ENCODE measurements around the gene NFIA.

The NFIA gene

DNA sequence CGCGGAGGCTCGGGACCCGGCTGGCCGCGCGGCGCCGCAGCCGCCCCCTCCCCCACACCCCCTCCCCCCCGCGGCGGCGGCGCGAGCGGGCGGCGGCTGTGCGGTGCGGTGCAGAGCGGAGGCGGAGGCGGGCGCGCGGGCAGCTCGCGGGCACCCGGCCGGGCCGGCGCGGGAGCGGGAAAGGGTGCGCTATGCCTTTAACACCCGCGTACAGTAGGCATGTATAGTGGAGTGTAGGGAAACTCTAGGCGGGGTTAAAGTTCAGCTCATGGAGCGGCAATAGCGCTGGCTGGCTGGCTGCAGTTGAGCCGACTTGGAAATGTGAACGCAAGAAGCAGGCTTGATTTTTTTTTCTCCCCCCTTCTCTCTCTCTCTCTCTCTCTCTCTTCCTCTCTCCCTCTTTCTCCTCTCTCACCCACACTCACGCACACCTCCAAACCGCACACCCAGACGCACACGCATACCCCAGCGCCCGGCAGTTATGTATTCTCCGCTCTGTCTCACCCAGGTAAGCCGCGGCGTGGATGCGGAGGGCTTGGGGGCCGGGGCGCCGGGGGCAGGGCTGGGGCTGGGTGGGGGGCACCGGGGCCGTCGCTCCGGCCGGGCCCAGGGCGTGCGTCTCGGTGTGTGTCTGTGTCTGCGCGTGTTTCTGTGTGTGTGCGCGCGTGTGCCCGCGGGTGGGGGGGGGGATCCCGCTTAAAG lies at the start of gene NFIA:
Gene NFIA (plus strand): TSS at position 251 of the 702 bp plus-strand sequence.
- TF ChIP-seq, protein P1, sequence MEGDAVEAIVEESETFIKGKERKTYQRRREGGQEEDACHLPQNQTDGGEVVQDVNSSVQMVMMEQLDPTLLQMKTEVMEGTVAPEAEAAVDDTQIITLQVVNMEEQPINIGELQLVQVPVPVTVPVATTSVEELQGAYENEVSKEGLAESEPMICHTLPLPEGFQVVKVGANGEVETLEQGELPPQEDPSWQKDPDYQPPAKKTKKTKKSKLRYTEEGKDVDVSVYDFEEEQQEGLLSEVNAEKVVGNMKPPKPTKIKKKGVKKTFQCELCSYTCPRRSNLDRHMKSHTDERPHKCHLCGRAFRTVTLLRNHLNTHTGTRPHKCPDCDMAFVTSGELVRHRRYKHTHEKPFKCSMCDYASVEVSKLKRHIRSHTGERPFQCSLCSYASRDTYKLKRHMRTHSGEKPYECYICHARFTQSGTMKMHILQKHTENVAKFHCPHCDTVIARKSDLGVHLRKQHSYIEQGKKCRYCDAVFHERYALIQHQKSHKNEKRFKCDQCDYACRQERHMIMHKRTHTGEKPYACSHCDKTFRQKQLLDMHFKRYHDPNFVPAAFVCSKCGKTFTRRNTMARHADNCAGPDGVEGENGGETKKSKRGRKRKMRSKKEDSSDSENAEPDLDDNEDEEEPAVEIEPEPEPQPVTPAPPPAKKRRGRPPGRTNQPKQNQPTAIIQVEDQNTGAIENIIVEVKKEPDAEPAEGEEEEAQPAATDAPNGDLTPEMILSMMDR (conservative IDR thresholded peaks at IDR 0.05; ENCODE audit: low read depth, low read length), result no peak
- H3K4me3 ChIP-seq (ENCODE audit: low read length), result peak within 1 kb of the TSS; percentile 84
- DNase-seq (ENCODE audit: low read depth), result no peak

DNA sequence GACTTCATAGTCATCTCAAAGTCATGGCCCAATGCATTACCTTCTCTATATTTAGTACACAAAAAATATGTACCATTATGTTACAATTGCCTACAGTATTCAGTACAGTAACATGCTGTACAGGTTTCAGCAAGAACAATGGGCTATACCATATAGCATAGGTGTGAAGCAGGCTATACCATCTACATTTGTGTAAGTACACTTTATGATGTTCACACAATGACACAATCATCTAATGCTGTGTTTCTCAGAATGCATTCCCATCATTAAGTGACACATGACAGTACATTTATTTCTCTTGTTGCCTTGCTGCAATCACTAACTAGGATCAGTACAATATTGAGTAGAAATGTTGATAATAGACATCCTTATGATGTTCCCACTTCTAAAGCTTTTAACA lies 46.5 kb upstream of the NFIA start:
- TF ChIP-seq, protein P1 (conservative IDR thresholded peaks at IDR 0.05; ENCODE audit: low read depth, low read length), result no peak
- H3K4me3 ChIP-seq (ENCODE audit: low read length), result no peak overlapping the region
- no peak for DNase-seq (ENCODE audit: low read depth)

DNA sequence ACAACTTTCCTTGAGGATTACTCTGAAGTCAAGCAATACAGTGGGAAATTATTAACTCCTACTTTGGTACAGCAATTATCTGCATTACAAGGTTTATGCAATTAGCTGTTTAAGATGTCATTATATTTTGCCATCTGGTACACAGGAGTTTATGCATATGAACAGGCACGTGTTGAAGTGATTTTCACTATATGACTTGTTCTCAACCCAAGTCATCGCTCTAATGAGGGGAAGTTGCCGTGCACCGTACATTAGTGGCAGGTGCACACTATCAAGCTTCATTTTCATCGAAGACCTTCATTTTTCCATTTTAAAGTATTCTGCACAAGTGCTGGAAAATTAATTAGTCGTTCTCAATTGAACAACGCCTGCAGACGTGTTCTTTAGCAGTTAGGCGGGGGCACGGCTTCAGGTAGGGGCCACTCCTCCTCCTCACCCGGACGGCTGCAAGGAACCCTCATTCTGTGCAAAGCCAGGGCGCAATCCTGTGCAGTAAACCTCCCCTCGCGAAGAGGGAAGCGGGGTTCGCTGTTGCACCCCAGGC lies 39.8 kb upstream of the NFIA start:
- no peak for DNase-seq (ENCODE audit: low read depth)
- TF ChIP-seq, protein P1 (conservative IDR thresholded peaks at IDR 0.05; ENCODE audit: low read depth, low read length), result no peak
- H3K4me3 ChIP-seq (ENCODE audit: low read length), result peak overlapping the region; percentile 37

DNA sequence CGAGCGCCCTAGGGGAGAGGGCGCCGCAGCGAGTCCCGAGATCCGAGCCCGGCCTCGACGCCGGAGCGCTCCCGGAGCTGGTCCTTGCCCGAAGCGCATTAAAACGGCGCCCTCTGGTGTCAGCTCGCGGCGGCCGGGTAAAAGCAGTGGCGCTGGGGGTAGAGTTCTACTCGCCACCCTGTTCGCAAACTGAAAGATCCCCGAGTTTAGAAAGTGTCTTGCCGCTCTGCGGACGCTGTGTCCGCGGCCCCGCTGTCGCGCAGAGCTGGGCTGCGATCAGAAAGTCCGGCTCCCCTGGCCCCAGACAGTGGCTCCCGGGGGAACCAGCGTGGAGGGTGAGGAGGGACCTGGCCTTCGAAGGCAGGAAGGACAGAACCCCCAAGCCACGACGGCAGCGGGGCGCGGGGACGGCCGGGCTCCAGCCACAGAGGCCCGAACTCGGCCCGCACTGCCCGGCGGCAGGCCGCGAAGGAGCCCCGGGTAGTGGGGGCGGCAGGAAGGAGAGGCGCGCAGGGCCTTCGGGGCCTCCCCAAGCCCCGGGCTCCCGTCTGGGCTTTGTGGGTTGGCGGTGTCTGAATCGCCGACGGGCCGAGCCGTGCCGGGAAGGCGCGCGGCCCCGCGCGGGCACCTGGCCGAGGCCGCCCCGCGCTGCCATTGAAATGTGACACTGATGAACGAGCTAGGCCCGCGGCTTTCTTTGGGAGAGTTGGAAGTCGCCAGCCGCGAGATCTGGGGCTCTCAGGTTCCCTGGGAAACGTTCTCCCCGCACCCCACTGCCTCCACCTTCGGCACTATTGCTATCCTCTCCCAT lies 39.1 kb upstream of the NFIA start:
- TF ChIP-seq, protein P1 (conservative IDR thresholded peaks at IDR 0.05; ENCODE audit: low read depth, low read length), result peak; percentile 84
- no peak for DNase-seq (ENCODE audit: low read depth)
- peak overlapping the region; percentile 41 for H3K4me3 ChIP-seq (ENCODE audit: low read length)

DNA sequence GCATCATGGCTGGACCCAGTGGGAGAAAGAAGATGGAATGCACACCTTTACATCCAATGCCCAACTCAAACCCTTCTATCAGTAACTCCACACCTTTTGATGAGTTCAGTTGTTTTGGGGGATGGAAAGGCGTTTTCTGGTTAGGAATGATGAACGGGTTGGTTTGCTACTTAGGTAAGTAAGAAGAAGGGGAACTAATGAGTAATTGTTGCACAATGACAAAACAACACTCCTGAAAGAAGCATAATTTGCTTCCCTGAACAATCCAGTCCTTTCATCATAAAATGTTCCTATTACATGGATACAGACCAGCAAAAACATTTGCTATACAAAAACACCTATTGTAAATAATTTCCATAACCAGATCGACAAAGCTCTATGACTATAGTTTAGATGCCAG lies 35.9 kb upstream of the NFIA start:
- H3K4me3 ChIP-seq (ENCODE audit: low read length), result no peak overlapping the region
- DNase-seq (ENCODE audit: low read depth), result no peak
- TF ChIP-seq, protein P1 (conservative IDR thresholded peaks at IDR 0.05; ENCODE audit: low read depth, low read length), result no peak

DNA sequence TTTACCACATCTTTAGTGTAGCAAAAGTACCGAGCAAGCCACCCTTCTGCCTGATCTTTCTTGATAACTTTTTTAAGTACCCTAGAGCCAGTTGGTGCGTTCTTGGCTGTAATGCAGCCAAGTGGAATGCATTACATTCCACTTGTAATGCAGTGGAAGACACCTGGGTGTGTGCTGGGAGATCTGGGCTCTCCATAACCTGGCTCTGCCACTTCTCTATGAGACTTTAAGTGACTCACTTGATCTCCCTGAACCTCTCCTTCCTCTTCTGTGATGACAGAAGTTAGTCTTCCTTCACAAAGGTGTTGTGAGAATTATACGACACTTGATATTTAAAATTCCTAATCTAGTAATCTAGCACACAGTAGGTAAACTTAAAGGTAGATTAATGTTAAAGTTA lies 35.3 kb upstream of the NFIA start:
- no peak for DNase-seq (ENCODE audit: low read depth)
- TF ChIP-seq, protein P1 (conservative IDR thresholded peaks at IDR 0.05; ENCODE audit: low read depth, low read length), result no peak

More for the DNA sequence above, 35.3 kb upstream of the NFIA start:
- no peak overlapping the region for H3K4me3 ChIP-seq (ENCODE audit: low read length)
